ENCODE data around the gene POLE2.

The POLE2 gene

DNA sequence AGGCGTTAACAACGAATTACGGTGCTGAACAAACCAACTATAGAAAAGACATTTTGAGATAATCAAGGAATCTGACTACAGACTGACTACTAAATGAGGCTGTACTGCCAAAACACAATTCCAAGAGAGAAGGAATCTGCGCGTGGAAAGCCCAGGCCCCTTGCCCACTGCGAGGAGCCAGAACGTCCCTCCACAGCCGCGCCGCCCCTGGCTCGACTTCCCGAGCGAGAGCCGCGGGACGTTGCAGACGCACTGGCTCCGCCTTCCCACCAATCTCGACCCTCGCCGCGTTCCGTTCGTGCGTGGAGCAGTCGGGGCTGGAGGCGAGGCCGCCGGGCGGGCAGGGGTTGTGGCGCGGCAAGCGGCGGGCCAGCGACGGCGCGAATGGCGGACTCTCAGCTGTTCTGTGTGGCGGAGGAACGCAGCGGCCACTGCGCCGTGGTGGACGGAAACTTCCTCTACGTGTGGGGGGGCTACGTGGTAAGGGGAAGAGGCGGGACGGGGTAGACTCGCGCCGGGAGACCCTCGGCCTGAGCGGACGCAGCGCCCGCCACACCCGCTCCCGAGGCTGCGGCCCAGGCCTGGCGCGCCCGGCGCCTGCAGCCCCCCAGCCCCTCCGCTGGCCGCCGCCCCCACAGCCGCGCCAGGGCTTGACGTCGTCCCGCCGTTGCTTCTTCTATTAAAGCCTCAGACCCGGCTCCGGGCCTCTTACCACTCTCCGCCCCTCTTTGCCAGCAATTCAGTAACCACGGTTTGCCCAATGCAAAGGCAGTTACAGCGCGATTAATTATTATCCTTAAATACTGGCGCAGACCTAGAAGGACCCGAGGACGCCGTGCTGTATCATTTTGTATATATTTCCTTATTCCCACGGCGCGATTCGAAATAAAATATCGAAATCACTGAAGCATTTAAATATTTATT is 5.1 kb upstream of the POLE2 start, which contains the start of gene KLHDC1 (continued):
- TF ChIP-seq ZBTB10 (tag by site-specific recombination; IDR thresholded peaks at IDR 0.05) (no peak), ZNF560 (tag by site-specific recombination; IDR thresholded peaks at IDR 0.05; ENCODE audit: borderline replicate concordance) (no peak), ZNF335 (tag by site-specific recombination; conservative IDR thresholded peaks at IDR 0.05) (peak; percentile 79), YY2 (tag by site-specific recombination; IDR thresholded peaks at IDR 0.05) (peak; percentile 77), ZBTB26 (tag by site-specific recombination; optimal IDR thresholded peaks at IDR 0.05) (peak; percentile 90), ZNF404 (tag by site-specific recombination; IDR thresholded peaks at IDR 0.05) (no peak), KLF9 (tag by site-specific recombination; IDR thresholded peaks at IDR 0.05; ENCODE audit: low read depth) (peak; percentile 22; the same call in 1 of the 2 replicates), SP7 (tag by site-specific recombination; IDR thresholded peaks at IDR 0.05) (peak; percentile 42; the same call in 1 of the 2 replicates), ZNF48 (tag by site-specific recombination; IDR thresholded peaks at IDR 0.05) (no peak), ZNF530 (tag by site-specific recombination; IDR thresholded peaks at IDR 0.05; ENCODE audit: low read depth) (no peak), ZNF501 (tag by site-specific recombination; IDR thresholded peaks at IDR 0.05) (0 out of 2 replicates have a peak, but pooled peaks have one; percentile 46), ZNF747 (tag by site-specific recombination; IDR thresholded peaks at IDR 0.05) (no peak), KLF16 (tag by site-specific recombination; IDR thresholded peaks at IDR 0.05) (no peak), ZNF660 (tag by site-specific recombination; IDR thresholded peaks at IDR 0.05) (0 out of 2 replicates have a peak, but pooled peaks have one; percentile 19), ZNF596 (tag by site-specific recombination; IDR thresholded peaks at IDR 0.05) (peak; percentile 24; the same call in 1 of the 2 replicates), ZFP41 (tag by site-specific recombination; IDR thresholded peaks at IDR 0.05; ENCODE audit: borderline replicate concordance) (no peak), ZNF391 (tag by site-specific recombination; IDR thresholded peaks at IDR 0.05; ENCODE audit: borderline replicate concordance, low read depth) (0 out of 2 replicates have a peak, but pooled peaks have one; percentile 11), KLF7 (tag by site-specific recombination; IDR thresholded peaks at IDR 0.05; ENCODE audit: borderline replicate concordance) (no peak), ZNF626 (tag by site-specific recombination; IDR thresholded peaks at IDR 0.05) (no peak), YY1 (tag by site-specific recombination; IDR thresholded peaks at IDR 0.05) (peak; percentile 79), ZSCAN4 (tag by site-specific recombination; IDR thresholded peaks at IDR 0.05) (no peak), ZNF571 (tag by site-specific recombination; IDR thresholded peaks at IDR 0.05) (no peak), ZNF843 (tag by site-specific recombination; IDR thresholded peaks at IDR 0.05) (no peak), OSR2 (tag by site-specific recombination; IDR thresholded peaks at IDR 0.05) (no peak), ZNF23 (tag by site-specific recombination; IDR thresholded peaks at IDR 0.05; ENCODE audit: borderline replicate concordance) (no peak), ZNF350 (tag by site-specific recombination; IDR thresholded peaks at IDR 0.05) (no peak), ZBTB20 (tag by site-specific recombination; IDR thresholded peaks at IDR 0.05) (peak; percentile 68; the same call in 1 of the 2 replicates), ZNF146 (tag by site-specific recombination; IDR thresholded peaks at IDR 0.05) (no peak)
- TF ChIP-seq, protein P1, sequence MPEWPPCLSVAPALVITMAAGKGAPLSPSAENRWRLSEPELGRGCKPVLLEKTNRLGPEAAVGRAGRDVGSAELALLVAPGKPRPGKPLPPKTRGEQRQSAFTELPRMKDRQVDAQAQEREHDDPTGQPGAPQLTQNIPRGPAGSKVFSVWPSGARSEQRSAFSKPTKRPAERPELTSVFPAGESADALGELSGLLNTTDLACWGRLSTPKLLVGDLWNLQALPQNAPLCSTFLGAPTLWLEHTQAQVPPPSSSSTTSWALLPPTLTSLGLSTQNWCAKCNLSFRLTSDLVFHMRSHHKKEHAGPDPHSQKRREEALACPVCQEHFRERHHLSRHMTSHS (tag by site-specific recombination; IDR thresholded peaks at IDR 0.05), result no peak
- TF ChIP-seq, protein P2, sequence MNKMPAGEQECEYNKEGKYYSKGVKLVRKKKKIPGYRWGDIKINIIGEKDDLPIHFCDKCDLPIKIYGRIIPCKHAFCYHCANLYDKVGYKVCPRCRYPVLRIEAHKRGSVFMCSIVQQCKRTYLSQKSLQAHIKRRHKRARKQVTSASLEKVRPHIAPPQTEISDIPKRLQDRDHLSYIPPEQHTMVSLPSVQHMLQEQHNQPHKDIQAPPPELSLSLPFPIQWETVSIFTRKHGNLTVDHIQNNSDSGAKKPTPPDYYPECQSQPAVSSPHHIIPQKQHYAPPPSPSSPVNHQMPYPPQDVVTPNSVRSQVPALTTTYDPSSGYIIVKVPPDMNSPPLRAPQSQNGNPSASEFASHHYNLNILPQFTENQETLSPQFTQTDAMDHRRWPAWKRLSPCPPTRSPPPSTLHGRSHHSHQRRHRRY (tag by site-specific recombination; IDR thresholded peaks at IDR 0.05), result no peak
- TF ChIP-seq, protein P3, sequence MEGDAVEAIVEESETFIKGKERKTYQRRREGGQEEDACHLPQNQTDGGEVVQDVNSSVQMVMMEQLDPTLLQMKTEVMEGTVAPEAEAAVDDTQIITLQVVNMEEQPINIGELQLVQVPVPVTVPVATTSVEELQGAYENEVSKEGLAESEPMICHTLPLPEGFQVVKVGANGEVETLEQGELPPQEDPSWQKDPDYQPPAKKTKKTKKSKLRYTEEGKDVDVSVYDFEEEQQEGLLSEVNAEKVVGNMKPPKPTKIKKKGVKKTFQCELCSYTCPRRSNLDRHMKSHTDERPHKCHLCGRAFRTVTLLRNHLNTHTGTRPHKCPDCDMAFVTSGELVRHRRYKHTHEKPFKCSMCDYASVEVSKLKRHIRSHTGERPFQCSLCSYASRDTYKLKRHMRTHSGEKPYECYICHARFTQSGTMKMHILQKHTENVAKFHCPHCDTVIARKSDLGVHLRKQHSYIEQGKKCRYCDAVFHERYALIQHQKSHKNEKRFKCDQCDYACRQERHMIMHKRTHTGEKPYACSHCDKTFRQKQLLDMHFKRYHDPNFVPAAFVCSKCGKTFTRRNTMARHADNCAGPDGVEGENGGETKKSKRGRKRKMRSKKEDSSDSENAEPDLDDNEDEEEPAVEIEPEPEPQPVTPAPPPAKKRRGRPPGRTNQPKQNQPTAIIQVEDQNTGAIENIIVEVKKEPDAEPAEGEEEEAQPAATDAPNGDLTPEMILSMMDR (tag by site-specific recombination; IDR thresholded peaks at IDR 0.05), result no peak

Measured in HEK293 (cell line).